Mesenchymal stem cell (in vitro differentiated cells and primary cell): ENCODE results near the gene RPS6KA2.

Source experiments
- DNase-seq: peaks from one replicate; pipeline ENCODE4 v3.0.0-alpha.2; 2013
- H2AFZ ChIP-seq: one replicate; pipeline ENCODE4 v1.6.1; 2013; ENCODE audit warnings: low read depth, mild to moderate bottlenecking, control low read depth, inconsistent platforms, low read length, moderate library complexity
- H2AK5ac ChIP-seq: 2 replicates; pipeline ENCODE4 v1.6.1; 2013; ENCODE audit warnings: low read length, moderate library complexity, mild to moderate bottlenecking, inconsistent platforms; ENCODE audit not compliant: severe bottlenecking
- H2BK120ac ChIP-seq: one replicate; pipeline ENCODE4 v1.6.1; 2013; ENCODE audit warnings: low read depth, mild to moderate bottlenecking, inconsistent platforms, low read length, moderate library complexity
- H2BK12ac ChIP-seq, 2 experiments: one replicate each; pipeline ENCODE4 v1.6.1; 2013; ENCODE audit warnings: inconsistent platforms in 2 of 2, low read length in 2 of 2, mild to moderate bottlenecking in 2 of 2, moderate library complexity in 2 of 2, control low read depth in 1 of 2
- H2BK15ac ChIP-seq: one replicate; pipeline ENCODE4 v1.6.1; 2013; ENCODE audit warnings: mild to moderate bottlenecking, low read depth, inconsistent platforms; ENCODE audit not compliant: poor library complexity, severe bottlenecking
- H2BK5ac ChIP-seq: 2 replicates; pipeline ENCODE4 v1.6.1; 2013; ENCODE audit warnings: low read depth, mild to moderate bottlenecking, low read length, control low read depth, inconsistent platforms; ENCODE audit not compliant: poor library complexity, severe bottlenecking
- H3K14ac ChIP-seq, 2 experiments: one replicate each; pipeline ENCODE4 v1.6.1; 2013; ENCODE audit warnings: inconsistent platforms in 2 of 2, low read length in 2 of 2, control low read depth in 1 of 2, mild to moderate bottlenecking in 1 of 2, moderate library complexity in 1 of 2
- H3K18ac ChIP-seq, 2 experiments: one replicate each; pipeline ENCODE4 v1.6.1; 2013; ENCODE audit warnings: inconsistent platforms in 2 of 2, low read length in 2 of 2, control low read depth in 1 of 2, low read depth in 1 of 2, mild to moderate bottlenecking in 1 of 2
- H3K23ac ChIP-seq, 2 experiments: one replicate each; pipeline ENCODE4 v1.6.1; 2013; ENCODE audit warnings: inconsistent platforms in 2 of 2, low read length in 2 of 2, mild to moderate bottlenecking in 2 of 2, moderate library complexity in 2 of 2, control low read depth in 1 of 2
- H3K27ac ChIP-seq: 2 replicates; pipeline ENCODE4 v1.5.1; 2013; ENCODE audit warnings: mild to moderate bottlenecking, moderate library complexity, low read length, control low read depth, inconsistent platforms; ENCODE audit not compliant: poor library complexity, severe bottlenecking
- H3K27me3 ChIP-seq, 2 experiments: 2 replicates each; pipeline versions ENCODE4 v1.6.1 to v1.7.0; 2013; ENCODE audit warnings: low read length in 2 of 2, mild to moderate bottlenecking in 2 of 2, moderate library complexity in 2 of 2, control low read depth in 1 of 2, inconsistent platforms in 1 of 2; ENCODE audit not compliant: control insufficient read depth in 1 of 2, insufficient read depth in 1 of 2
- H3K36me3 ChIP-seq, 2 experiments: 2 replicates each; pipeline versions ENCODE4 v1.6.1 to v1.7.0; 2013; ENCODE audit warnings: low read length in 2 of 2, control low read depth in 1 of 2, inconsistent platforms in 1 of 2, low read depth in 1 of 2, mild to moderate bottlenecking in 1 of 2; ENCODE audit not compliant: insufficient read depth in 2 of 2, control insufficient read depth in 1 of 2
- H3K4ac ChIP-seq, 2 experiments: one replicate each; pipeline ENCODE4 v1.6.1; 2013; ENCODE audit warnings: inconsistent platforms in 2 of 2, low read length in 2 of 2, mild to moderate bottlenecking in 2 of 2, moderate library complexity in 2 of 2, control low read depth in 1 of 2, low read depth in 1 of 2
- H3K4me1 ChIP-seq: 2 replicates; pipeline ENCODE4 v1.6.1; 2013; ENCODE audit warnings: low read depth, low read length, control low read depth; ENCODE audit not compliant: control insufficient read depth, insufficient read depth
- H3K4me2 ChIP-seq: 2 replicates; pipeline ENCODE4 v1.6.1; 2013; ENCODE audit warnings: low read length, mild to moderate bottlenecking, inconsistent platforms; ENCODE audit not compliant: poor library complexity, severe bottlenecking
- H3K4me3 ChIP-seq, 2 experiments: 2 replicates each; pipeline versions ENCODE4 v1.5.1 to v1.7.0; 2013; ENCODE audit warnings: low read length in 2 of 2, mild to moderate bottlenecking in 2 of 2, control low read depth in 1 of 2, low read depth in 1 of 2; ENCODE audit not compliant: insufficient read depth in 1 of 2
- H3K79me1 ChIP-seq: replicated peaks from 2 replicates; pipeline ENCODE4 v1.6.1; 2013; ENCODE audit warnings: mild to moderate bottlenecking, control low read depth, low read length, inconsistent platforms; ENCODE audit not compliant: poor library complexity, severe bottlenecking
- H3K9ac ChIP-seq: 2 replicates; pipeline ENCODE4 v1.7.0; 2013; ENCODE audit warnings: mild to moderate bottlenecking, low read length, moderate library complexity
- H3K9me3 ChIP-seq: 2 replicates; pipeline ENCODE4 v1.7.0; 2013; ENCODE audit warnings: mild to moderate bottlenecking, low read length; ENCODE audit not compliant: control insufficient read depth
- H4K8ac ChIP-seq: one replicate; pipeline ENCODE4 v1.6.1; 2013; ENCODE audit warnings: inconsistent platforms, mild to moderate bottlenecking, low read length, moderate library complexity
- H4K91ac ChIP-seq: one replicate; pipeline ENCODE4 v1.6.1; 2013; ENCODE audit warnings: mild to moderate bottlenecking, low read length, inconsistent platforms
- WGBS: methylation state at CpG from one replicate; pipeline ENCODE4 v1.1.7; 2013; ENCODE audit warnings: mixed read lengths; 5-methylcytosine and 5-hydroxymethylcytosine counted together

RPS6KA2 gene

DNA sequence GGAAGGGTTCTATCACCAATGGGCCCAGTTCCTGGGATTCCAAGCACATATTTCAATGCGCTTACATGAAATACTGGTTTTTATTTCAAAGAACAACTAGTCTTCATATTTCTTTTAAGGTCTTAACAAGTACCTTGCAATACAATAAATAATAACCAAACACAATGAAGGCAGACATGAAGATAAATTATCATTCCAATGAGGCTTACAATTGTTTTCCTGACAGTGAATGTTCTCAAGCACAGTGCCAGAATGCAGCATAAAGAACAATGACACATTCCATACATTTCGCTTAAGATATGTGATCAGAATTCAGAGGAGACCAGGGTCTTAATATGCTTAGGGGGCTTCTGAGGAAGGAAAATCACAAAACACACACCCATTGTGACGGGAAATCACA lies 66.8 kb downstream of the RPS6KA2 start:
- Histone ChIP-seq H4K91ac (no peak overlapping the region), H2BK12ac (no peak overlapping the region), H3K14ac (no peak overlapping the region), H3K79me1 (peaks cover 2% of the 10 kb centered on the region), H3K27me3 (no peaks in the 10 kb centered on the region), H3K36me3 (peaks cover 0 to 6% of the 10 kb centered on the region in 2 experiments), H2AFZ (no peak overlapping the region), H4K8ac (no peak overlapping the region), H2BK5ac (no peak overlapping the region), H2AK5ac (no peak overlapping the region), H3K23ac (no peak overlapping the region), H3K27ac (no peak overlapping the region), H2BK15ac (no peak overlapping the region), H3K4me3 (no peak overlapping the region), H3K18ac (no peak overlapping the region), H3K9ac (no peak overlapping the region), H3K4me1 (peaks cover 17% of the 10 kb centered on the region), H3K4me2 (no peak overlapping the region), H2BK120ac (no peak overlapping the region), H3K4ac (no peak overlapping the region), H3K9me3 (no peaks in the 10 kb centered on the region)
- WGBS = 100% methylated on average over 1 of the region's 3 CpGs
- no peak for DNase-seq

DNA sequence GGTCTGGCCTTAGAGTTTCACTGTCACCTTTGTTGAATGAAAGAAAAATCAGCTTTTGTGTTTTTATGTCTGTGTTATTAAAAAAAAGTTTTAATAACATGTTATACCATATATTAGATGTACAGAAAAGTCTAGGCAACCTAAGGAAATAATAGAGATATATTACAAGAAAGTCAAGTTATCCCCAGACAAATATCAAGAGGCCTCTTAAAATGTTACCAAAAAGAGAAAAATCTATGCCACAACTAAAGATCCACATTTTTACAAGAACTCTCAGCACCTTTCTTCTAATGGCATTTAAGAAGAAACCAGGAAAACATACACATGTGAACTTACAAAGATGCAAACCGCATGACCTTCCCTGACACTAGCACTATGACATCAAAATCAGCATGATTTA lies 67.4 kb downstream of the RPS6KA2 start:
- no peak overlapping the region for H4K8ac ChIP-seq
- peaks cover 2% of the 10 kb centered on the region for H3K79me1 ChIP-seq
- no peak overlapping the region for H2BK120ac ChIP-seq
- H2BK15ac ChIP-seq = no peak overlapping the region
- H2BK5ac ChIP-seq = no peak overlapping the region
- no peak overlapping the region for H3K27ac ChIP-seq
- no peak overlapping the region for H3K4ac ChIP-seq
- peaks cover 0 to 6% of the 10 kb centered on the region in 2 experiments for H3K36me3 ChIP-seq
- WGBS = 93% methylated on average over 1 of the region's 1 CpG
- no peak for DNase-seq
- H3K23ac ChIP-seq = no peak overlapping the region
- no peak overlapping the region for H3K18ac ChIP-seq
- H3K4me2 ChIP-seq = no peak overlapping the region
- no peaks in the 10 kb centered on the region for H3K27me3 ChIP-seq
- H2AK5ac ChIP-seq = no peak overlapping the region
- no peak overlapping the region for H3K9ac ChIP-seq
- no peak overlapping the region for H3K4me3 ChIP-seq
- H3K9me3 ChIP-seq = no peaks in the 10 kb centered on the region
- no peak overlapping the region for H4K91ac ChIP-seq
- peaks cover 15% of the 10 kb centered on the region for H3K4me1 ChIP-seq
- no peak overlapping the region for H3K14ac ChIP-seq
- no peak overlapping the region for H2BK12ac ChIP-seq
- H2AFZ ChIP-seq = no peak overlapping the region

DNA sequence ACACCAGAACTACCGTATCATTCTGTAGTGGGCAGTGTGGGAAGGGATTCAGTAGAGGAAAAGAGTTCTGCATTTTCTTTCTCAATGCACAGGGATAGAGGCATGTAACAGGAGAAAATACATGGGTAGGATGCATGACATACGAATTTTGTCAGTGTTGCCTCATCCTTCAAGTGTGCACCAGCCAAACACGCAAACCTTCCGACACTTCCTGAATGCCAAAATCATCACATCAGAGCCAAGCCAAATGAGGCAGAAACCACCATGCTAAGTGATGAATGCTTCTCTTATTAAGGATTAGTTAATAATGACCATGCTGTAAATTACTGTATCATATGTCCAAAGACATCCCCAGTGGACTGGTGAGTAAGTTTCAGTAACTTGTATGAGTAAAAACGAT lies 67.8 kb downstream of the RPS6KA2 start:
- H3K18ac ChIP-seq = no peak overlapping the region
- no peak overlapping the region for H2BK12ac ChIP-seq
- H3K9ac ChIP-seq = no peak overlapping the region
- H3K4me3 ChIP-seq = no peak overlapping the region
- H2AK5ac ChIP-seq = no peak overlapping the region
- no peak overlapping the region for H2AFZ ChIP-seq
- peaks cover 14% of the 10 kb centered on the region for H3K4me1 ChIP-seq
- no peak overlapping the region for H2BK5ac ChIP-seq
- 79% methylated on average over 5 of the region's 5 CpGs for WGBS
- H2BK15ac ChIP-seq = no peak overlapping the region
- no peak overlapping the region for H3K14ac ChIP-seq
- H3K9me3 ChIP-seq = no peaks in the 10 kb centered on the region
- no peak for DNase-seq
- H3K36me3 ChIP-seq = peaks cover 0 to 6% of the 10 kb centered on the region in 2 experiments
- H4K91ac ChIP-seq = no peak overlapping the region
- no peak overlapping the region for H2BK120ac ChIP-seq
- H3K27ac ChIP-seq = peak overlapping the region; percentile 53
- H3K79me1 ChIP-seq = peaks cover 2% of the 10 kb centered on the region
- H4K8ac ChIP-seq = no peak overlapping the region
- no peak overlapping the region for H3K23ac ChIP-seq
- H3K4me2 ChIP-seq = no peak overlapping the region
- no peak overlapping the region for H3K4ac ChIP-seq
- no peaks in the 10 kb centered on the region for H3K27me3 ChIP-seq

DNA sequence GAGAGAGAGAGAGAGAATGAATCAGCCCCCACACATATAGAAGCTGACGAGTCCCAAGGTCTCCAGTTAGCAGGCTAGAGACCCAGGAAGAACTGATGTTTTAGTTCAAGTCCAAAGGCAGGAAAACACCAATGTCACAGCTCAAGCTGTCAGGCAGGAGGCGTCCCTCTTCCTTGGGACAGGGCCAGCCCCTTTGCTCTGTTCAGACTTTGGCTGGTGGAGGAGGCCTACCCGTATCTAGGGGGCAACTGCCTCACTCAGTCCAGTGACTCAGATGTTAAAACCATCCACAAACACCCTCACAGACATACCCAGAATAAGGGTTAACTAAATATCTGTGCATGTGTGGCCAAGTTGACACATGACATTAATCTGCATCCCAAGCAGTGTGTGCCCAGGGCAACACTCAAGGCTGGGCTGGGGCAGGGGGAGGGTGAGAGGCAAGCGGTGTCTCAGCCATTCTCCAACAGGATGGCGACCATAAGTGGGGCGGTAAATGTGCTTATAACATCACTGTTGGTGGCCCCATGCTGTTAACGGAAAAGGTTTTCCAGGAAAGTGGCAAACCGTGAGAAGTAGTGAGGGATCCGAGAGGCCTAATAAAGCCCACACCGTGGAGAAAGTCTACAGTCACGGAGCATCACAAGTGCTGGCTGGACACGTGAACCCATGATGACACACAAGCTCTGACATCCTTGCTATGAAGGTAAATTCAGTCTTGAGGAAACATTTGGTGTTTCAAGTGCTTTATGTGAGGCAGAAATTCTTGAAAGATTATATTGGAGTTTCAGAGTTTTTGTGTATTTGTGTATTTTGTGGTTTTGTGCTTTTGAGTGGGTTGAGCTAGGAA lies 68.7 kb downstream of the RPS6KA2 start:
- H3K18ac ChIP-seq = peak overlapping the region in 1 of 2 experiments; percentile 44
- no peak overlapping the region for H3K9ac ChIP-seq
- H3K4me1 ChIP-seq = peaks cover 11% of the 10 kb centered on the region
- H2BK120ac ChIP-seq = no peak overlapping the region
- peaks cover 2% of the 10 kb centered on the region for H3K79me1 ChIP-seq
- H3K14ac ChIP-seq = no peak overlapping the region
- no peak overlapping the region for H3K27ac ChIP-seq
- H2BK12ac ChIP-seq = peak overlapping the region in 1 of 2 experiments; percentile 25
- H4K91ac ChIP-seq = no peak overlapping the region
- no peak overlapping the region for H2BK5ac ChIP-seq
- no peak overlapping the region for H2AK5ac ChIP-seq
- no peak overlapping the region for H2BK15ac ChIP-seq
- 89% methylated on average over 12 of the region's 12 CpGs for WGBS
- H3K23ac ChIP-seq = no peak overlapping the region
- no peak overlapping the region for H4K8ac ChIP-seq
- H2AFZ ChIP-seq = no peak overlapping the region
- H3K4me2 ChIP-seq = no peak overlapping the region
- no peak for DNase-seq
- H3K4me3 ChIP-seq = no peak overlapping the region
- peak overlapping the region in 1 of 2 experiments; percentile 38 for H3K4ac ChIP-seq
- no peaks in the 10 kb centered on the region for H3K27me3 ChIP-seq
- H3K36me3 ChIP-seq = peaks cover 0 to 6% of the 10 kb centered on the region in 2 experiments
- no peaks in the 10 kb centered on the region for H3K9me3 ChIP-seq
